A549 (cell line): ENCODE data around the gene TNKS2.

ENCODE experiments used
- BHLHE40 ChIP-seq: IDR thresholded peaks from 2 replicates; pipeline ENCODE4 v1.6.1; 2012; ENCODE audit warnings: low read depth, low read length, inconsistent platforms
- CTCF ChIP-seq: fragments of >200 bp; sonication (Bioruptor Twin); formaldehyde crosslinking; IDR thresholded peaks from 3 replicates; pipeline ENCODE4 v1.5.1; 2016
- EHMT2 ChIP-seq: fragments of 200-600 bp; sonication (generic); IDR thresholded peaks from 2 replicates; pipeline ENCODE4 v1.6.1; 2016; ENCODE audit warnings: antibody characterized with exemption, low read depth, mild to moderate bottlenecking, moderate library complexity
- GATA3 ChIP-seq: IDR thresholded peaks from 2 replicates; pipeline ENCODE4 v1.6.1; 2012; ENCODE audit warnings: borderline replicate concordance
- KDM1A ChIP-seq: fragments of 200-600 bp; sonication (generic); IDR thresholded peaks from 2 replicates; pipeline ENCODE4 v1.6.1; 2016; ENCODE audit warnings: low read depth, mild to moderate bottlenecking
- NPAS2 ChIP-seq: fragments of 250-450 bp; sonication (Bioruptor Pico); IDR thresholded peaks from 2 replicates; pipeline ENCODE4 v1.8.0; 2022; ENCODE audit warnings: mild to moderate bottlenecking, moderate library complexity, borderline replicate concordance
- POLR2A ChIP-seq: IDR thresholded peaks from 2 replicates; pipeline ENCODE4 v1.6.1; 2012; ENCODE audit warnings: mild to moderate bottlenecking, low read length
- RAD21 ChIP-seq, 2 experiments: fragments of >200 bp in 1 of 2; sonication (Bioruptor Twin) in 1 of 2; formaldehyde crosslinking in 1 of 2; IDR thresholded peaks in 1 of 2; conservative IDR thresholded peaks in 1 of 2; 2 replicates in 1 of 2; 3 replicates in 1 of 2; pipeline ENCODE4 v1.6.1; 2012 to 2018; ENCODE audit warnings: inconsistent platforms in 1 of 2
- TF ChIP-seq, protein P1 (sequence below): fragments of >200 bp; sonication (Bioruptor Twin); formaldehyde crosslinking; IDR thresholded peaks from 3 replicates; pipeline ENCODE4 v1.6.1; 2016

DNA sequence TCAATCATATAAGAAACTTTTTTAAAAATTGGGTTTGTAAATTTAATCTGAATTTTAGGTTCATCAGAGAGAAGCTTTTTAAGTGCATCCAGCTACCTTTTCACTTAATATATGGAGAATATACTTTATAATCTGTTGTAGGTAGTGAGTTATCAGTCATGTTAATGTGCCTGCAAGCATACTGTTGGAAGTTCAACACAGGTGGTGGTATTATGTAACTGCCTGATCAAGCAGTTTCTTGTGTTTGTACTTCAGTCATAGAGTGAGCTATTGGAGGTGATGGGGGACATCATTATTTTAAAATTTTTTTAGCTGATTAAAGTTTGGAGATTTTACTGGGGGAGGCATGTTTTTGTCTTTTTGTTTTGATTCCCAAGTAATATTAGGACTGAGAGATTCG, 2.5 kb downstream of the TNKS2 start:
- TF ChIP-seq CTCF, result no peak
- no peak for TF ChIP-seq BHLHE40
- TF ChIP-seq GATA3, result no peak
- TF ChIP-seq POLR2A, result no peak
- no peak for TF ChIP-seq NPAS2 (CRISPR knock-in tag)
- TF ChIP-seq EHMT2, result no peak
- no peak for TF ChIP-seq KDM1A
- TF ChIP-seq RAD21 (conservative IDR thresholded peaks at IDR 0.05 in 1 of 2, IDR thresholded peaks at IDR 0.05 in 1 of 2), result no peak
- TF ChIP-seq, protein P1, sequence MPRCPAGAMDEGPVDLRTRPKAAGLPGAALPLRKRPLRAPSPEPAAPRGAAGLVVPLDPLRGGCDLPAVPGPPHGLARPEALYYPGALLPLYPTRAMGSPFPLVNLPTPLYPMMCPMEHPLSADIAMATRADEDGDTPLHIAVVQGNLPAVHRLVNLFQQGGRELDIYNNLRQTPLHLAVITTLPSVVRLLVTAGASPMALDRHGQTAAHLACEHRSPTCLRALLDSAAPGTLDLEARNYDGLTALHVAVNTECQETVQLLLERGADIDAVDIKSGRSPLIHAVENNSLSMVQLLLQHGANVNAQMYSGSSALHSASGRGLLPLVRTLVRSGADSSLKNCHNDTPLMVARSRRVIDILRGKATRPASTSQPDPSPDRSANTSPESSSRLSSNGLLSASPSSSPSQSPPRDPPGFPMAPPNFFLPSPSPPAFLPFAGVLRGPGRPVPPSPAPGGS, result no peak
